ENCODE data around the gene MMP10. TPM values are rescaled to one million over a fixed set of nuclear protein-coding genes. Genes with fewer than 3 reads are reported as not detected.

MMP10 gene
- polyA plus RNA-seq, 1 donor (not counting 4 experiments of a cell fraction or from before 2014, with no cell fraction given): 19.1 TPM

GRCh38 chr11:102760344-102761035, 19.9 kb downstream of the MMP10 start:
- Histone ChIP-seq H3K9me1 (ENCODE audit: control insufficient read depth, extremely low read depth, insufficient read depth, low read length) (no peaks in the 10 kb centered on the region), H3K27me3 (ENCODE audit: control insufficient read depth, extremely low read depth, insufficient read depth, low read length) (no peaks in the 10 kb centered on the region), H3K27ac (ENCODE audit: control insufficient read depth, insufficient read depth, low read length) (peak overlapping the region; percentile 81), H3K9me3 (ENCODE audit: control insufficient read depth, low read depth, low read length) (no peaks in the 10 kb centered on the region), H4K20me1 (ENCODE audit: control insufficient read depth, extremely low read depth, insufficient read depth, low read length) (no peaks in the 10 kb centered on the region), H3K36me3 (ENCODE audit: control insufficient read depth in 2 of 2, extremely low read depth in 1 of 2, insufficient read depth in 2 of 2, low read length in 2 of 2) (no peaks in the 10 kb centered on the region), H3K79me2 (ENCODE audit: control insufficient read depth, insufficient read depth, low read length) (no peaks in the 10 kb centered on the region), H3K4me2 (ENCODE audit: control insufficient read depth, extremely low read depth, insufficient read depth, low read depth, low read length) (peak overlapping the region; percentile 47), H3K4me3 (ENCODE audit: control insufficient read depth in 2 of 3, extremely low read depth in 1 of 3, insufficient read depth in 2 of 3, low read depth in 1 of 3, low read length in 3 of 3) (no peak overlapping the region), H2AFZ (ENCODE audit: control insufficient read depth, low read length) (no peak overlapping the region), H3K9ac (ENCODE audit: control insufficient read depth, extremely low read depth, insufficient read depth, low read length) (no peak overlapping the region), H3K4me1 (ENCODE audit: control insufficient read depth, extremely low read depth, insufficient read depth, low read length) (peaks cover 56% of the 10 kb centered on the region)
- dilution Hi-C loops (cut with MboI; ENCODE audit: extremely low pct_ligation_motif_present, low sequenced_read_pairs): no loop called here
- no peak for DNase-seq (ENCODE audit: low read depth, low spot score)
- FAIRE-seq: peak; percentile 97
- TF ChIP-seq, protein P1, sequence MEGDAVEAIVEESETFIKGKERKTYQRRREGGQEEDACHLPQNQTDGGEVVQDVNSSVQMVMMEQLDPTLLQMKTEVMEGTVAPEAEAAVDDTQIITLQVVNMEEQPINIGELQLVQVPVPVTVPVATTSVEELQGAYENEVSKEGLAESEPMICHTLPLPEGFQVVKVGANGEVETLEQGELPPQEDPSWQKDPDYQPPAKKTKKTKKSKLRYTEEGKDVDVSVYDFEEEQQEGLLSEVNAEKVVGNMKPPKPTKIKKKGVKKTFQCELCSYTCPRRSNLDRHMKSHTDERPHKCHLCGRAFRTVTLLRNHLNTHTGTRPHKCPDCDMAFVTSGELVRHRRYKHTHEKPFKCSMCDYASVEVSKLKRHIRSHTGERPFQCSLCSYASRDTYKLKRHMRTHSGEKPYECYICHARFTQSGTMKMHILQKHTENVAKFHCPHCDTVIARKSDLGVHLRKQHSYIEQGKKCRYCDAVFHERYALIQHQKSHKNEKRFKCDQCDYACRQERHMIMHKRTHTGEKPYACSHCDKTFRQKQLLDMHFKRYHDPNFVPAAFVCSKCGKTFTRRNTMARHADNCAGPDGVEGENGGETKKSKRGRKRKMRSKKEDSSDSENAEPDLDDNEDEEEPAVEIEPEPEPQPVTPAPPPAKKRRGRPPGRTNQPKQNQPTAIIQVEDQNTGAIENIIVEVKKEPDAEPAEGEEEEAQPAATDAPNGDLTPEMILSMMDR (optimal IDR thresholded peaks at IDR 0.05 in 1 of 3, IDR thresholded peaks at IDR 0.05 in 1 of 3, conservative IDR thresholded peaks at IDR 0.05 in 1 of 3; ENCODE audit: extremely low read depth in 1 of 3, insufficient read depth in 2 of 3, low read length in 3 of 3): no peak

DNA sequence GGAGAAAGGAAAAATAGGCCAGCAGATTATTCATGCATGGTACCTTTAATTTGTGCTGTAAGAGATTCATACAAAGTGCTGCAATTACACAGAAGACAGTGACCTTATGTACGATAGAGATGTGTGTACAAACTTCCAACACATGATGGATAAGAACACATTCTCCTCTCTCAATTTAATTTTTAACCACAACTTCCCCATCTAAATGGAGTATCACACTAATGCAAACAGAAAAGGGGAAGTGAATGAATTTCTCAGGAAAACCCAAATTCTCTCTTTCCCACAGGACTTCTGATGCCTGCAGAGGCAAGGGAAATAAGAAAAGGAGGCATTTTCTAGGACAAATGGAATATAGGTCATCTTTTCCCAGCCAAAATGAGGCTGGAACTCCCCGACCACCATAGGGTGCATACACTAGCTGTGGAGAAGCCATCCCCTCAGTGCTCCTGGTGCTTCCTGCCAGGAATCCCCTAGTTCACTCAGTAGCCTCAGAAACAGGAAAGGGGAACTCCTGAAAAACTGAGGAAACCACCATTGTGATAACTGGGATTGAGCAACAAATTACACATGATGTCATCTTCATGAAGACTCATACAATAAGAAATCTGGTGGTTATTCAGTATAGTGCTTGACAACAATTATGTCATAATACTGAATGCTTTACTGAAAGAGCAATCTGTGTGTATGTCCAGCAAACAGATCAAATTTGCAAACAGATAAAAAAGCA, 22.4 kb downstream of the MMP10 start:
- H3K9ac ChIP-seq (ENCODE audit: control insufficient read depth, extremely low read depth, insufficient read depth, low read length): no peak overlapping the region
- no peaks in the 10 kb centered on the region for H3K9me1 ChIP-seq (ENCODE audit: control insufficient read depth, extremely low read depth, insufficient read depth, low read length)
- no peaks in the 10 kb centered on the region for H3K36me3 ChIP-seq (ENCODE audit: control insufficient read depth in 2 of 2, extremely low read depth in 1 of 2, insufficient read depth in 2 of 2, low read length in 2 of 2)
- TF ChIP-seq, protein P1 (optimal IDR thresholded peaks at IDR 0.05 in 1 of 3, IDR thresholded peaks at IDR 0.05 in 1 of 3, conservative IDR thresholded peaks at IDR 0.05 in 1 of 3; ENCODE audit: extremely low read depth in 1 of 3, insufficient read depth in 2 of 3, low read length in 3 of 3): no peak
- no peak for TF ChIP-seq EZH2 (IDR thresholded peaks at IDR 0.05; ENCODE audit: low read length)
- no peaks in the 10 kb centered on the region for H3K27me3 ChIP-seq (ENCODE audit: control insufficient read depth, extremely low read depth, insufficient read depth, low read length)
- H2AFZ ChIP-seq (ENCODE audit: control insufficient read depth, low read length): no peak overlapping the region
- H3K27ac ChIP-seq (ENCODE audit: control insufficient read depth, insufficient read depth, low read length): no peak overlapping the region
- dilution Hi-C loops (cut with MboI; ENCODE audit: extremely low pct_ligation_motif_present, low sequenced_read_pairs): no loop called here
- DNase-seq (ENCODE audit: low read depth, low spot score) (no peak), FAIRE-seq (peak; percentile 94)
- H4K20me1 ChIP-seq (ENCODE audit: control insufficient read depth, extremely low read depth, insufficient read depth, low read length): no peaks in the 10 kb centered on the region
- H3K4me2 ChIP-seq (ENCODE audit: control insufficient read depth, extremely low read depth, insufficient read depth, low read depth, low read length): peak overlapping the region; percentile 7
- no peaks in the 10 kb centered on the region for H3K79me2 ChIP-seq (ENCODE audit: control insufficient read depth, insufficient read depth, low read length)
- no peak overlapping the region for H3K4me3 ChIP-seq (ENCODE audit: control insufficient read depth in 2 of 3, extremely low read depth in 1 of 3, insufficient read depth in 2 of 3, low read depth in 1 of 3, low read length in 3 of 3)
- peaks cover 42% of the 10 kb centered on the region for H3K4me1 ChIP-seq (ENCODE audit: control insufficient read depth, extremely low read depth, insufficient read depth, low read length)
- H3K9me3 ChIP-seq (ENCODE audit: control insufficient read depth, low read depth, low read length): no peaks in the 10 kb centered on the region
